Transverse colon (tissue), 4 donors: ENCODE measurements around the gene UBE2M. TPM values are rescaled to one million over a fixed set of nuclear protein-coding genes. Genes with fewer than 3 reads are reported as not detected.
A peak's percentile ranks its signal among the peaks of the same experiment; 100 is the strongest.

Experiments
- DNase-seq: peaks from one replicate; pipeline ENCODE4 v3.0.0-alpha.2; 2019
- H3K27ac ChIP-seq, 4 donors: fragments of 200-600 bp; sonication (generic); 2 replicates each; pipeline ENCODE4 v1.5.1; 2016 to 2018; ENCODE audit warnings: inconsistent platforms in 4 of 4
- H3K27me3 ChIP-seq: fragments of 200-600 bp; sonication (generic); 2 replicates; pipeline ENCODE4 v1.5.1; 2017; ENCODE audit warnings: inconsistent platforms
- H3K36me3 ChIP-seq, 4 donors: fragments of 200-600 bp; sonication (generic); 2 replicates each; pipeline ENCODE4 v1.5.1; 2017 to 2019; ENCODE audit warnings: inconsistent platforms in 4 of 4
- H3K4me1 ChIP-seq, 4 donors: fragments of 200-600 bp; sonication (generic); 2 replicates each; pipeline ENCODE4 v1.5.1; 2017 to 2020; ENCODE audit warnings: inconsistent platforms in 4 of 4
- H3K4me3 ChIP-seq, 4 donors: fragments of 200-600 bp; sonication (generic); 1 replicate in 1 of 4; 2 replicates in 3 of 4; pipeline versions ENCODE4 v1.5.1 to v1.6.1; 2017 to 2019; ENCODE audit warnings: inconsistent platforms in 4 of 4
- H3K9me3 ChIP-seq, 2 donors: fragments of 200-600 bp; sonication (generic); 2 replicates each; pipeline ENCODE4 v1.5.1; 2017 to 2019; ENCODE audit warnings: inconsistent platforms in 2 of 2
- CTCF ChIP-seq, 5 experiments: fragments of 200-600 bp in 3 of 5; fragments of 450-650 bp in 2 of 5; sonication (generic) in 3 of 5; IDR thresholded peaks; 1 replicate in 2 of 5; 2 replicates in 3 of 5; pipeline ENCODE4 v1.5.1; 2016 to 2017; ENCODE audit warnings: antibody characterized with exemption in 5 of 5, inconsistent platforms in 3 of 5, mild to moderate bottlenecking in 2 of 5, moderate library complexity in 1 of 5
- EP300 ChIP-seq: sonication (generic); formaldehyde crosslinking; IDR thresholded peaks from one replicate; pipeline ENCODE4 v1.6.1; 2017; ENCODE audit warnings: antibody characterized with exemption, low read depth
- POLR2A ChIP-seq: fragments of 450-650 bp; IDR thresholded peaks from one replicate; pipeline ENCODE4 v1.6.1; 2016; ENCODE audit warnings: antibody characterized with exemption, mild to moderate bottlenecking, moderate library complexity
- POLR2AphosphoS5 ChIP-seq, 3 donors: sonication (generic); formaldehyde crosslinking; IDR thresholded peaks; one replicate each; pipeline ENCODE4 v1.6.1; 2016; ENCODE audit warnings: antibody characterized with exemption in 3 of 3
- WGBS, 2 donors: methylation state at CpG; one replicate each; pipeline ENCODE4 v1.1.5; 2018; ENCODE audit warnings: low coverage in 1 of 2; 5-methylcytosine and 5-hydroxymethylcytosine counted together
- in situ Hi-C, 4 donors: fragments of 200-750 bp; cut with MboI; loops; one replicate each; pipeline versions ENCODE4 v1.15.0 to v1.15.1; 2017; ENCODE audit warnings: low sequenced_read_pairs in 3 of 4, low pct_ligation_motif_present in 1 of 4, low pct_unique_long_range_greater_than_20kb in 1 of 4
- intact Hi-C: fragments of 100-400 bp; cut with DNase I; formaldehyde crosslinking; loops from one replicate; pipeline ENCODE4 v1.15.1; 2023; ENCODE audit warnings: low total_unique reads
- total RNA-seq, 4 donors: library from RNA; depleted of rRNA; stranded (reverse); fragments of >200 nt; gene quantifications; one replicate each; pipeline ENCODE4 v1.1.0, GENCODE V29; 2016

UBE2M gene
- total RNA-seq, 4 donors from 2014 or later = 24.2 to 56.9 (median 26.7) TPM

GRCh38 chr19:58514564-58515022, 43.8 kb downstream of the UBE2M start:
- H3K27me3 ChIP-seq = no peaks in the 10 kb centered on the region
- TF ChIP-seq POLR2AphosphoS5 (IDR thresholded peaks at IDR 0.05) (no peak), EP300 (no peak), POLR2A (no peak), CTCF (IDR thresholded peaks at IDR 0.05) (no peak)
- H3K27ac ChIP-seq = peak overlapping the region; percentile 48 to 84 (median 80)
- peak overlapping the region in 3 of 4 donors; percentile 15 to 43 (median 35) for H3K4me3 ChIP-seq
- DNase-seq = no peak
- H3K4me1 ChIP-seq = peaks cover 25 to 43% (median 35%) of the 10 kb centered on the region in 4 donors
- no peaks in the 10 kb centered on the region for H3K9me3 ChIP-seq
- 66% methylated on average over 3 of the region's 3 CpGs; no CpG with 5 or more reads in 1 of the 2 donors for WGBS, 2 donors
- intact Hi-C loops (no loop called here), in situ Hi-C loops (no loop called here)
- peaks cover 0 to 6% (median 0%) of the 10 kb centered on the region in 4 donors for H3K36me3 ChIP-seq

GRCh38 chr19:58513694-58514563, 44.5 kb downstream of the UBE2M start:
- Histone ChIP-seq H3K27me3 (no peaks in the 10 kb centered on the region), H3K4me3 (peak overlapping the region; percentile 15 to 43 (median 36)), H3K9me3 (no peaks in the 10 kb centered on the region), H3K27ac (peak overlapping the region; percentile 48 to 84 (median 80)), H3K36me3 (peaks cover 0 to 6% (median 0%) of the 10 kb centered on the region in 4 donors), H3K4me1 (peaks cover 25 to 43% (median 34%) of the 10 kb centered on the region in 4 donors)
- in situ Hi-C loops (no loop called here), intact Hi-C loops (no loop called here)
- DNase-seq = peak; percentile 94
- TF ChIP-seq POLR2A (peak; percentile 21), CTCF (IDR thresholded peaks at IDR 0.05) (peak; percentile 75 to 95 (median 94)), POLR2AphosphoS5 (IDR thresholded peaks at IDR 0.05) (peak in 2 of 3 donors; percentile 74 to 80), EP300 (no peak)
- WGBS, 2 donors = 9% methylated on average over 65 of the region's 66 CpGs; no CpG with 5 or more reads in 1 of the 2 donors

- 75 to 83% methylated on average over 2 to 10 of the region's 10 CpGs for WGBS, 2 donors
- no peak for DNase-seq
These were observed 45.2 kb downstream of the UBE2M start for GRCh38 chr19:58513213-58513693.

More at GRCh38 chr19:58513213-58513693, 45.2 kb downstream of the UBE2M start:
- H3K27ac ChIP-seq = peak overlapping the region; percentile 48 to 84 (median 80)
- peaks cover 19 to 36% (median 28%) of the 10 kb centered on the region in 4 donors for H3K4me1 ChIP-seq
- H3K27me3 ChIP-seq = no peaks in the 10 kb centered on the region
- H3K9me3 ChIP-seq = no peaks in the 10 kb centered on the region
- intact Hi-C loops (no loop called here), in situ Hi-C loops (no loop called here)
- peaks cover 0 to 6% (median 0%) of the 10 kb centered on the region in 4 donors for H3K36me3 ChIP-seq
- H3K4me3 ChIP-seq = no peak overlapping the region
- TF ChIP-seq CTCF (IDR thresholded peaks at IDR 0.05) (no peak), POLR2AphosphoS5 (IDR thresholded peaks at IDR 0.05) (no peak)
